Raji (cell line): Measurements from ENCODE around the gene CRYBA2.

Experiments used
- POLR2A ChIP-seq: IDR thresholded peaks from 2 replicates; pipeline ENCODE4 v1.6.1; 2011; ENCODE audit warnings: low read depth, low read length, control low read depth; ENCODE audit not compliant: insufficient read depth

The CRYBA2 gene

DNA sequence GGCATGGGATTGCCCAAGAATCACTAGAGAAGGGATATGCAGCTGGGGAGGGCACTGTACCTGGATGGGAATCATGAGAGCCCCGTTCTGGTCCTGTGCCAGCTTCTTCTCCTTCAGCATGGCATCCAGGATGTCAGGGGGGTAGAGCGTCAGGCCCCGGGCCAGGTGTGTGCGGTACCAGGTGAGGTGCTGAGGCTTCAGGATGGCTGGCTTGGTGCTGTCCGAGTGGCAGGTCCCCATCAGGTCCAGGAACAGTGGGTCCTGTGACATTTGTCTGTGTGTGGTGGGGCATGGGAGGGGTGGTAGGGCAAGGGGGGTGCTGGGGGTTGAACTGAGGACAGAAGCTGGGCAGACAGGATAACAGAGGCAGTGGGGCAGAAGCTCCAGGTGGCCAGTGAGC is 34.9 kb upstream of the CRYBA2 start:
- no peak for TF ChIP-seq POLR2A

- no peak for TF ChIP-seq POLR2A
These were observed 34.4 kb upstream of the CRYBA2 start for GRCh38 chr2:219027511-219028055.

GRCh38 chr2:219026946-219027345 is 33.7 kb upstream of the CRYBA2 start:
- no peak for TF ChIP-seq POLR2A

GRCh38 chr2:219025637-219026585 is 32.7 kb upstream of the CRYBA2 start:
- no peak for TF ChIP-seq POLR2A

- TF ChIP-seq POLR2A: no peak
These were observed 30.8 kb upstream of the CRYBA2 start for GRCh38 chr2:219024059-219024458.

- no peak for TF ChIP-seq POLR2A
These were observed 29.9 kb upstream of the CRYBA2 start for GRCh38 chr2:219023045-219023605.

GRCh38 chr2:219022616-219023015 is 29.4 kb upstream of the CRYBA2 start:
- no peak for TF ChIP-seq POLR2A

- TF ChIP-seq POLR2A: no peak
These were observed 28.8 kb upstream of the CRYBA2 start for GRCh38 chr2:219022041-219022440.

GRCh38 chr2:219021591-219021990 is 28.4 kb upstream of the CRYBA2 start:
- TF ChIP-seq POLR2A: no peak

GRCh38 chr2:219020604-219021365 is 27.6 kb upstream of the CRYBA2 start:
- TF ChIP-seq POLR2A: no peak

DNA sequence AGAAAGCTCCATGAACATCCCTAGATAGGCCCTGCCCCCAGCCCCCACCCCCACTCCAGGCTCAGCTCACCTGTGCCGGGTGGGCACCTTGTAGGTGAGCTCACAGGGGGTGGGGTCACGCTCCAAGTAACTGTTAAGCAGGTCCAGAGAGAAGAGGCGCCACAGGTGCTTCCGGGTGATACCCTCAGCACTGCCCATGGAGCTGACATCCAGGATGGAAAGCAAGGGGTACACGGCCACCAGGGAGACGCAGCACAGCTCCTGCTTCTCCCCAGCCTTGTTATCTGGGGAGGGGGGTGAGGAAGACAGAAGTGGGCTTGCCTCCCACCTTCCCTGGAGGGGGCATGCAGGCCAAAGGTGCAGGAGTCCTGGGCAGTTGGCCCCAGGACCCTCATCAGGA is 26.2 kb upstream of the CRYBA2 start:
- TF ChIP-seq POLR2A: no peak

DNA sequence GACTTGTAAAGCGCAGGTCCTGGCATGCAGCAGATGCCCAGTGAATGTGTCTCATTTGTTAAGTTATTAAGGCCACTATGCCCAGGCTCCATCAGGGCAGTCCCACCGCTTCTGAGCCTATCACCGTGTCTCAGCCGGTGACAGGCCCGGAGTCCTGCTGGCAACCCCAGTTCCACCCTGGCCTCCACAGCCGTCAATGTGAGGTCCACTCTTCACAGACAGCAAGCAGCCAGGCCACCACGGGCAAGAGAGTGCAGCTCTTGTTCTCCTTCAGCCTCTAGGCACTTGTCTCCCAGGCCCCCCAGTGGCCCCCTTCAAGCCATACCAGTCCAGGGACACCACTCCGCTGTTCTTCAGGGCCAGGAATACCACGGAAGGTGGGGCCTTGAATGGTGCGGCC is 25.5 kb upstream of the CRYBA2 start:
- TF ChIP-seq POLR2A: no peak

- TF ChIP-seq POLR2A: no peak
These were observed 25.1 kb upstream of the CRYBA2 start for GRCh38 chr2:219018286-219018685.

GRCh38 chr2:219017201-219017931 is 24.1 kb upstream of the CRYBA2 start:
- no peak for TF ChIP-seq POLR2A

DNA sequence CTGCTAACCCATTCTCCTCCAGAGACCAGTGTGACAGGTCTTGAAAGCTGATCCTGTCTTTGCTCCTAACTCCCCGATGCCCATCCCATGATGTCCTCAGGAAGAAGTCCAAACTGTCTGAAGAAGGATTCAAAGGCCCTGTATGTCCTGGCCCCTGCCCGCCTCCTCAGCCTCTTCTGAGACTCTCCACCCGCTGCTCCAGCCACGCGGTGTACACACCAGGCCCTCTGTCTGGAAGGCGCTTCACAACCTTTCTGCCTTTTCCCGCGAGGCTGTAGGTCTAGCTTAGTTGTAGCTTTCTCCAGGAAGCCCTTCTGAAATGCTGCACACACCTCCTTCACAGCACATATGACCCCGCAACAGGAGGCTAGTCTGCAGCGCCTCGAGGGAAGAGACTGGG is 23.5 kb upstream of the CRYBA2 start:
- TF ChIP-seq POLR2A: no peak
